OCI-LY3 (cell line): ENCODE results near the gene ASPM.

Source experiments
- H2AFZ ChIP-seq: fragments of 200-600, 300-600 bp; shearing (Covaris generic); 2 replicates; pipeline ENCODE4 v1.6.0; 2014; ENCODE audit warnings: antibody characterized with exemption, low read depth, low read length
- H3K27ac ChIP-seq: fragments of 200-600, 300-600 bp; sonication (generic); 2 replicates; pipeline ENCODE4 v1.5.1; 2014; ENCODE audit warnings: mild to moderate bottlenecking, low read length, moderate library complexity, mixed read lengths
- H3K27me3 ChIP-seq: fragments of 200-600, 300-600 bp; sonication (generic); 2 replicates; pipeline ENCODE4 v1.6.1; 2014; ENCODE audit warnings: low read depth, low read length, mixed read lengths
- H3K36me3 ChIP-seq: fragments of 200-600, 300-600 bp; sonication (generic); replicated peaks from 2 replicates; pipeline ENCODE3; 2014; ENCODE audit warnings: low read depth, low read length, mixed read lengths
- H3K4me1 ChIP-seq: fragments of 300-600, 200-600 bp; sonication (generic); 2 replicates; pipeline ENCODE4 v1.6.1; 2014; ENCODE audit warnings: low read length, mixed read lengths
- H3K4me2 ChIP-seq: fragments of 200-600, 300-600 bp; sonication (generic); 2 replicates; pipeline ENCODE4 v1.6.1; 2014; ENCODE audit warnings: low read length, mixed read lengths
- H3K4me3 ChIP-seq: fragments of 300-600, 200-600 bp; sonication (generic); 2 replicates; pipeline ENCODE4 v1.5.1; 2014; ENCODE audit warnings: antibody characterized with exemption, mild to moderate bottlenecking, low read length, moderate library complexity
- H3K79me2 ChIP-seq: fragments of 300-600, 200-600 bp; shearing (Covaris generic); 2 replicates; pipeline ENCODE4 v1.6.1; 2014; ENCODE audit warnings: mild to moderate bottlenecking, low read length, mixed read lengths
- H3K9ac ChIP-seq: fragments of 300-600, 200-600 bp; shearing (Covaris generic); 2 replicates; pipeline ENCODE4 v1.6.0; 2014; ENCODE audit warnings: mild to moderate bottlenecking, low read length, moderate library complexity
- H3K9me3 ChIP-seq: fragments of 200-600, 300-600 bp; shearing (Covaris generic); 2 replicates; pipeline ENCODE4 v1.6.1; 2014; ENCODE audit warnings: low read length, mixed read lengths; ENCODE audit not compliant: insufficient read depth
- H4K20me1 ChIP-seq: fragments of 200-600, 300-600 bp; sonication (generic); 2 replicates; pipeline ENCODE4 v1.6.1; 2016; ENCODE audit warnings: low read length, mixed read lengths; ENCODE audit not compliant: insufficient read depth
- CTCF ChIP-seq: fragments of 200-600, 300-600 bp; sonication (generic); IDR thresholded peaks from 2 replicates; pipeline ENCODE4 v1.5.1; 2014; ENCODE audit warnings: antibody characterized with exemption, low read length, low read depth
- EZH2phosphoT487 ChIP-seq: fragments of 200-600 bp; shearing (Covaris generic); IDR thresholded peaks from 2 replicates; pipeline ENCODE4 v1.6.1; 2018; ENCODE audit warnings: antibody characterized with exemption, mixed run types, low read depth

ASPM gene

GRCh38 chr1:197151185-197151584 lies 4.7 kb upstream of the ASPM start:
- Histone ChIP-seq H4K20me1 (no peaks in the 10 kb centered on the region), H3K4me3 (no peak overlapping the region), H3K4me2 (no peak overlapping the region), H3K4me1 (no peaks in the 10 kb centered on the region), H3K27ac (no peak overlapping the region), H3K9ac (no peak overlapping the region), H3K79me2 (peaks cover 3% of the 10 kb centered on the region), H3K9me3 (no peaks in the 10 kb centered on the region), H2AFZ (no peak overlapping the region), H3K36me3 (no peaks in the 10 kb centered on the region), H3K27me3 (no peaks in the 10 kb centered on the region)
- no peak for TF ChIP-seq CTCF
- TF ChIP-seq EZH2phosphoT487: no peak

GRCh38 chr1:197150336-197151005 lies 4.0 kb upstream of the ASPM start:
- Histone ChIP-seq H3K4me3 (no peak overlapping the region), H3K4me2 (no peak overlapping the region), H2AFZ (no peak overlapping the region), H3K4me1 (no peaks in the 10 kb centered on the region), H3K27me3 (no peaks in the 10 kb centered on the region), H3K9me3 (no peaks in the 10 kb centered on the region), H3K36me3 (no peaks in the 10 kb centered on the region), H4K20me1 (no peaks in the 10 kb centered on the region), H3K27ac (no peak overlapping the region), H3K79me2 (peaks cover 10% of the 10 kb centered on the region), H3K9ac (no peak overlapping the region)
- TF ChIP-seq CTCF (no peak), EZH2phosphoT487 (no peak)

- Histone ChIP-seq H3K36me3 (peaks cover 2% of the 10 kb centered on the region), H3K9ac (no peak overlapping the region), H3K79me2 (peaks cover 21% of the 10 kb centered on the region), H3K27ac (no peak overlapping the region), H3K9me3 (no peaks in the 10 kb centered on the region), H3K27me3 (no peaks in the 10 kb centered on the region), H3K4me1 (peaks cover 3% of the 10 kb centered on the region), H2AFZ (no peak overlapping the region), H4K20me1 (peaks cover 9% of the 10 kb centered on the region; the same call in 1 of the 2 replicates), H3K4me2 (no peak overlapping the region), H3K4me3 (no peak overlapping the region)
- TF ChIP-seq CTCF (no peak), EZH2phosphoT487 (no peak)
Measured at GRCh38 chr1:197149340-197149739, 2.9 kb upstream of the ASPM start.

GRCh38 chr1:197145446-197146024 lies 934 bp downstream of the ASPM start:
- Histone ChIP-seq H3K27ac (peak overlapping the region; percentile 81), H4K20me1 (peaks cover 10% of the 10 kb centered on the region; the same call in 1 of the 2 replicates), H3K27me3 (no peaks in the 10 kb centered on the region), H2AFZ (peak overlapping the region; percentile 94), H3K36me3 (peaks cover 29% of the 10 kb centered on the region), H3K9ac (peak overlapping the region; percentile 91), H3K9me3 (no peaks in the 10 kb centered on the region), H3K4me3 (peak overlapping the region; percentile 91), H3K79me2 (peaks cover 58% of the 10 kb centered on the region), H3K4me2 (peak overlapping the region; percentile 88), H3K4me1 (peaks cover 6% of the 10 kb centered on the region)
- no peak for TF ChIP-seq EZH2phosphoT487
- no peak for TF ChIP-seq CTCF
